ENCODE results near the gene DOCK2.

DNA sequence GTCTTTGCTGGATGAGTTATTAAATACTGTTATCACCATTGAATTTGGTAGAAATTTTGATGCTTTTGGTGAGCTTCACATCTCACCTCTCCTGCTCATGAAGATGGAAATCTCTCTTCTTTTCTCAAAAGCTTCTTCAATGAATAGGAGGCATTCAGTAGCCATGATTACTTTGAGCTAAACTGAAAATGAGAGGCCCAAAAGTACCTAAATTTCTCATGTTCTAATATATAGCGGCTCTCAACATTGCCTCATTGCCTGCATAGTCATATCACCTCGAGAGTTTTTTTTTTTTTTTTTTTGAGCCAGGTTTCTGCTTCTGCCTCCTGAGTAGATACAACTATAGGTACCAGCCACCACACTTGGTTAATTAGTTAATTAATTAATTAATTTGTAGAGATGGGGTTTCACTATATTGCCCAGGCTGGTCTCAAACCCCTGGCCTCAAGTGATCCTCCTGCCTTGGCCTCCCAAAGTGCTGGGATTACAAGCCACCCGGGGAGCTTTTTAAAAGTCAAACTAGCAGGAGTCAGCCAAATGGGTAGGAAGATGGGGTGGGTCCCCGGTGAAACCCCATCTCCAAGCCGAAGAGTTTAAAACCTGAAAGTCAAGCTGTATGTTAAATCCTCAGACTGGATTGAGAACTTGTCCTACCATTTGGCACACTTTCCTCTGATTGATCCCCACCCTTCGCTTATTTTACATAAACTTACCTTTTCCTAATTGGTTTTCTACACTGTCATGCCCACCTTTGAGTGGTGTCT lies 169.0 kb downstream of the DOCK2 start:
- TF ChIP-seq, protein P1, sequence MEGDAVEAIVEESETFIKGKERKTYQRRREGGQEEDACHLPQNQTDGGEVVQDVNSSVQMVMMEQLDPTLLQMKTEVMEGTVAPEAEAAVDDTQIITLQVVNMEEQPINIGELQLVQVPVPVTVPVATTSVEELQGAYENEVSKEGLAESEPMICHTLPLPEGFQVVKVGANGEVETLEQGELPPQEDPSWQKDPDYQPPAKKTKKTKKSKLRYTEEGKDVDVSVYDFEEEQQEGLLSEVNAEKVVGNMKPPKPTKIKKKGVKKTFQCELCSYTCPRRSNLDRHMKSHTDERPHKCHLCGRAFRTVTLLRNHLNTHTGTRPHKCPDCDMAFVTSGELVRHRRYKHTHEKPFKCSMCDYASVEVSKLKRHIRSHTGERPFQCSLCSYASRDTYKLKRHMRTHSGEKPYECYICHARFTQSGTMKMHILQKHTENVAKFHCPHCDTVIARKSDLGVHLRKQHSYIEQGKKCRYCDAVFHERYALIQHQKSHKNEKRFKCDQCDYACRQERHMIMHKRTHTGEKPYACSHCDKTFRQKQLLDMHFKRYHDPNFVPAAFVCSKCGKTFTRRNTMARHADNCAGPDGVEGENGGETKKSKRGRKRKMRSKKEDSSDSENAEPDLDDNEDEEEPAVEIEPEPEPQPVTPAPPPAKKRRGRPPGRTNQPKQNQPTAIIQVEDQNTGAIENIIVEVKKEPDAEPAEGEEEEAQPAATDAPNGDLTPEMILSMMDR (conservative IDR thresholded peaks at IDR 0.05; ENCODE audit: low read depth, low read length) = no peak
- no peak for TF ChIP-seq EZH2 (IDR thresholded peaks at IDR 0.05; ENCODE audit: borderline replicate concordance, low read depth, low read length, poor library complexity, severe bottlenecking)

Data from A673 (cell line).